ENCODE data around the gene NXPH1. TPM values are rescaled to one million over a fixed set of nuclear protein-coding genes. Genes with fewer than 3 reads are reported as not detected.
A peak's percentile ranks its signal among the peaks of the same experiment; 100 is the strongest.

Gene NXPH1
- total and polyA plus RNA-seq, 4 donors = 17.1 to 71.3 (median 58.5) TPM

- H3K36me3 ChIP-seq (ENCODE audit: control insufficient read depth, insufficient read depth, low read length) = no peaks in the 10 kb centered on the region
These were observed 164.2 kb downstream of the NXPH1 start for GRCh38 chr7:8597565-8597964.

GRCh38 chr7:8601121-8601520 is 167.7 kb downstream of the NXPH1 start:
- no peaks in the 10 kb centered on the region for H3K9me3 ChIP-seq (ENCODE audit: control insufficient read depth, insufficient read depth, low read length)
- no peaks in the 10 kb centered on the region for H3K36me3 ChIP-seq (ENCODE audit: control insufficient read depth, insufficient read depth, low read length)
- WGBS (ENCODE audit: insufficient coverage) = no CpG with 5 or more reads among the region's 2 CpGs
- H3K4me3 ChIP-seq (ENCODE audit: low read depth, low read length) = no peak overlapping the region
- H3K27me3 ChIP-seq (ENCODE audit: control insufficient read depth, insufficient read depth, low read length) = no peaks in the 10 kb centered on the region
- no peak overlapping the region for H3K27ac ChIP-seq (ENCODE audit: low read depth, low read length)
- H3K4me1 ChIP-seq (ENCODE audit: control insufficient read depth, insufficient read depth, low read length) = no peaks in the 10 kb centered on the region
- no peak for DNase-seq (ENCODE audit: low read depth in 4 of 6, low spot score in 6 of 6)

More at GRCh38 chr7:8597565-8597964, 164.2 kb downstream of the NXPH1 start:
- Histone ChIP-seq H3K4me3 (ENCODE audit: low read depth, low read length) (no peak overlapping the region), H3K27ac (ENCODE audit: low read depth, low read length) (no peak overlapping the region), H3K27me3 (ENCODE audit: control insufficient read depth, insufficient read depth, low read length) (no peaks in the 10 kb centered on the region), H3K4me1 (ENCODE audit: control insufficient read depth, insufficient read depth, low read length) (no peaks in the 10 kb centered on the region), H3K9me3 (ENCODE audit: control insufficient read depth, insufficient read depth, low read length) (no peaks in the 10 kb centered on the region)
- WGBS (ENCODE audit: insufficient coverage) = no CpG with 5 or more reads among the region's 3 CpGs
- no peak for DNase-seq (ENCODE audit: low read depth in 4 of 6, low spot score in 6 of 6)

GRCh38 chr7:8605221-8605620 is 171.8 kb downstream of the NXPH1 start:
- Histone ChIP-seq H3K9me3 (ENCODE audit: control insufficient read depth, insufficient read depth, low read length) (no peaks in the 10 kb centered on the region), H3K36me3 (ENCODE audit: control insufficient read depth, insufficient read depth, low read length) (no peaks in the 10 kb centered on the region), H3K27me3 (ENCODE audit: control insufficient read depth, insufficient read depth, low read length) (no peaks in the 10 kb centered on the region), H3K27ac (ENCODE audit: low read depth, low read length) (no peak overlapping the region), H3K4me1 (ENCODE audit: control insufficient read depth, insufficient read depth, low read length) (no peaks in the 10 kb centered on the region), H3K4me3 (ENCODE audit: low read depth, low read length) (no peak overlapping the region)
- no CpG with 5 or more reads among the region's 1 CpG for WGBS (ENCODE audit: insufficient coverage)
- peak in 1 of 6 donors; percentile 73 for DNase-seq (ENCODE audit: low read depth in 4 of 6, low spot score in 6 of 6)

- WGBS (ENCODE audit: insufficient coverage) = no CpG with 5 or more reads among the region's 1 CpG
- no peak for DNase-seq (ENCODE audit: low read depth in 4 of 6, low spot score in 6 of 6)
- H3K36me3 ChIP-seq (ENCODE audit: control insufficient read depth, insufficient read depth, low read length) = no peaks in the 10 kb centered on the region
- H3K27ac ChIP-seq (ENCODE audit: low read depth, low read length) = no peak overlapping the region
- H3K4me3 ChIP-seq (ENCODE audit: low read depth, low read length) = no peak overlapping the region
- H3K4me1 ChIP-seq (ENCODE audit: control insufficient read depth, insufficient read depth, low read length) = no peaks in the 10 kb centered on the region
- H3K27me3 ChIP-seq (ENCODE audit: control insufficient read depth, insufficient read depth, low read length) = no peaks in the 10 kb centered on the region
- H3K9me3 ChIP-seq (ENCODE audit: control insufficient read depth, insufficient read depth, low read length) = no peaks in the 10 kb centered on the region
These were observed 179.2 kb downstream of the NXPH1 start for GRCh38 chr7:8612584-8612983.

GRCh38 chr7:8613191-8613590 is 179.8 kb downstream of the NXPH1 start:
- H3K36me3 ChIP-seq (ENCODE audit: control insufficient read depth, insufficient read depth, low read length) = no peaks in the 10 kb centered on the region
- H3K4me3 ChIP-seq (ENCODE audit: low read depth, low read length) = no peak overlapping the region
- no peaks in the 10 kb centered on the region for H3K9me3 ChIP-seq (ENCODE audit: control insufficient read depth, insufficient read depth, low read length)
- no peaks in the 10 kb centered on the region for H3K4me1 ChIP-seq (ENCODE audit: control insufficient read depth, insufficient read depth, low read length)
- peak in 2 of 6 donors; percentile 11 to 73 for DNase-seq (ENCODE audit: low read depth in 4 of 6, low spot score in 6 of 6)
- WGBS (ENCODE audit: insufficient coverage) = no CpG with 5 or more reads among the region's 2 CpGs
- H3K27ac ChIP-seq (ENCODE audit: low read depth, low read length) = no peak overlapping the region
- H3K27me3 ChIP-seq (ENCODE audit: control insufficient read depth, insufficient read depth, low read length) = no peaks in the 10 kb centered on the region

GRCh38 chr7:8615019-8615418 is 181.6 kb downstream of the NXPH1 start:
- Histone ChIP-seq H3K27me3 (ENCODE audit: control insufficient read depth, insufficient read depth, low read length) (no peaks in the 10 kb centered on the region), H3K4me1 (ENCODE audit: control insufficient read depth, insufficient read depth, low read length) (no peaks in the 10 kb centered on the region), H3K4me3 (ENCODE audit: low read depth, low read length) (no peak overlapping the region), H3K27ac (ENCODE audit: low read depth, low read length) (no peak overlapping the region), H3K9me3 (ENCODE audit: control insufficient read depth, insufficient read depth, low read length) (no peaks in the 10 kb centered on the region), H3K36me3 (ENCODE audit: control insufficient read depth, insufficient read depth, low read length) (no peaks in the 10 kb centered on the region)
- 22% methylated on average over 3 of the region's 5 CpGs for WGBS (ENCODE audit: insufficient coverage)
- peak in 1 of 6 donors; percentile 67 for DNase-seq (ENCODE audit: low read depth in 4 of 6, low spot score in 6 of 6)

- no peaks in the 10 kb centered on the region for H3K27me3 ChIP-seq (ENCODE audit: control insufficient read depth, insufficient read depth, low read length)
- H3K4me3 ChIP-seq (ENCODE audit: low read depth, low read length) = no peak overlapping the region
- no peaks in the 10 kb centered on the region for H3K36me3 ChIP-seq (ENCODE audit: control insufficient read depth, insufficient read depth, low read length)
- H3K4me1 ChIP-seq (ENCODE audit: control insufficient read depth, insufficient read depth, low read length) = no peaks in the 10 kb centered on the region
- H3K27ac ChIP-seq (ENCODE audit: low read depth, low read length) = no peak overlapping the region
- WGBS (ENCODE audit: insufficient coverage) = no CpG with 5 or more reads among the region's 1 CpG
- no peak for DNase-seq (ENCODE audit: low read depth in 4 of 6, low spot score in 6 of 6)
- H3K9me3 ChIP-seq (ENCODE audit: control insufficient read depth, insufficient read depth, low read length) = no peaks in the 10 kb centered on the region
These were observed 185.1 kb downstream of the NXPH1 start for GRCh38 chr7:8618441-8619070.

- no peaks in the 10 kb centered on the region for H3K4me1 ChIP-seq (ENCODE audit: control insufficient read depth, insufficient read depth, low read length)
- no peaks in the 10 kb centered on the region for H3K27me3 ChIP-seq (ENCODE audit: control insufficient read depth, insufficient read depth, low read length)
- no CpG with 5 or more reads among the region's 1 CpG for WGBS (ENCODE audit: insufficient coverage)
- H3K4me3 ChIP-seq (ENCODE audit: low read depth, low read length) = no peak overlapping the region
- H3K9me3 ChIP-seq (ENCODE audit: control insufficient read depth, insufficient read depth, low read length) = no peaks in the 10 kb centered on the region
- H3K36me3 ChIP-seq (ENCODE audit: control insufficient read depth, insufficient read depth, low read length) = no peaks in the 10 kb centered on the region
- no peak for DNase-seq (ENCODE audit: low read depth in 4 of 6, low spot score in 6 of 6)
- H3K27ac ChIP-seq (ENCODE audit: low read depth, low read length) = no peak overlapping the region
These were observed 186.8 kb downstream of the NXPH1 start for GRCh38 chr7:8620169-8620568.

- Histone ChIP-seq H3K9me3 (ENCODE audit: control insufficient read depth, insufficient read depth, low read length) (no peaks in the 10 kb centered on the region), H3K27ac (ENCODE audit: low read depth, low read length) (no peak overlapping the region), H3K36me3 (ENCODE audit: control insufficient read depth, insufficient read depth, low read length) (no peaks in the 10 kb centered on the region), H3K4me3 (ENCODE audit: low read depth, low read length) (no peak overlapping the region), H3K4me1 (ENCODE audit: control insufficient read depth, insufficient read depth, low read length) (no peaks in the 10 kb centered on the region), H3K27me3 (ENCODE audit: control insufficient read depth, insufficient read depth, low read length) (no peaks in the 10 kb centered on the region)
- no peak for DNase-seq (ENCODE audit: low read depth in 4 of 6, low spot score in 6 of 6)
These were observed 192.2 kb downstream of the NXPH1 start for GRCh38 chr7:8625612-8626011.

- no peaks in the 10 kb centered on the region for H3K9me3 ChIP-seq (ENCODE audit: control insufficient read depth, insufficient read depth, low read length)
- no peaks in the 10 kb centered on the region for H3K27me3 ChIP-seq (ENCODE audit: control insufficient read depth, insufficient read depth, low read length)
- H3K36me3 ChIP-seq (ENCODE audit: control insufficient read depth, insufficient read depth, low read length) = no peaks in the 10 kb centered on the region
- H3K4me3 ChIP-seq (ENCODE audit: low read depth, low read length) = no peak overlapping the region
- H3K4me1 ChIP-seq (ENCODE audit: control insufficient read depth, insufficient read depth, low read length) = no peaks in the 10 kb centered on the region
- 17% methylated on average over 1 of the region's 2 CpGs for WGBS (ENCODE audit: insufficient coverage)
- H3K27ac ChIP-seq (ENCODE audit: low read depth, low read length) = no peak overlapping the region
- DNase-seq (ENCODE audit: low read depth in 4 of 6, low spot score in 6 of 6) = peak in 5 of 6 donors; percentile 35 to 87 (median 53)
These were observed 193.9 kb downstream of the NXPH1 start for GRCh38 chr7:8627325-8627724.
